Right lobe of liver (tissue), 4 donors: ENCODE results near the gene PRG2.

Experiments
- POLR2A ChIP-seq: fragments of 450-650 bp; IDR thresholded peaks from one replicate; pipeline ENCODE4 v1.6.1; 2017; ENCODE audit warnings: antibody characterized with exemption, mild to moderate bottlenecking
- TF ChIP-seq, protein P1 (sequence below), 4 donors: fragments of 200-600 bp in 3 of 4; fragments of 450-650 bp in 1 of 4; IDR thresholded peaks; one replicate each; pipeline versions ENCODE4 v1.5.1 to v1.8.0; 2016 to 2022; ENCODE audit warnings: antibody characterized with exemption in 4 of 4, mild to moderate bottlenecking in 2 of 4
- donor health status: DM: no; HTN: no; CAD: no.
- donor health status: DM: no; HTN: no; CAD: no.
- donor health status: DM: no; HTN: yes; CAD: no.

DNA sequence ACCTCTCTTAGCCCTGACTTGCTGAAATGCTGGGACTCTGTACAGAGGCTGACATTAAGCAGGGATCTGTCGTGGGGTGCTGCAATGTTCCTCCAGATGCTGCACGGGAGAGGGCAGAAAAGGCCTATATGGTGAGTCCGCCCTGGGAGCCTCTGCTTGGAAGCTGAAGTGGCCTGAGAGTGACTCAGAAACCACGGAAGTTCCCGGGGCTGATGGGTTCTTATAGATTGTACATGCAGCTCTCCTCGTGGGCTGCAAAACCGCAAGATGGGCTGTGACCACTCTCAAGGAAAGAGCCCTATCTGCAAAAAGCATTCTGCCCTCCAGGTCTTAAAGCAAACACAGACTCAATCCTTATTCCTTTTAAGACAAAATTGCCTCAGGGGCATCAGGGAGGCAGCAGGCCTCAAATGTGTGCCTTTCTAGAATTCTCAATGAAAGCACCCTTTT is 42.3 kb upstream of the PRG2 start:
- TF ChIP-seq, protein P1, sequence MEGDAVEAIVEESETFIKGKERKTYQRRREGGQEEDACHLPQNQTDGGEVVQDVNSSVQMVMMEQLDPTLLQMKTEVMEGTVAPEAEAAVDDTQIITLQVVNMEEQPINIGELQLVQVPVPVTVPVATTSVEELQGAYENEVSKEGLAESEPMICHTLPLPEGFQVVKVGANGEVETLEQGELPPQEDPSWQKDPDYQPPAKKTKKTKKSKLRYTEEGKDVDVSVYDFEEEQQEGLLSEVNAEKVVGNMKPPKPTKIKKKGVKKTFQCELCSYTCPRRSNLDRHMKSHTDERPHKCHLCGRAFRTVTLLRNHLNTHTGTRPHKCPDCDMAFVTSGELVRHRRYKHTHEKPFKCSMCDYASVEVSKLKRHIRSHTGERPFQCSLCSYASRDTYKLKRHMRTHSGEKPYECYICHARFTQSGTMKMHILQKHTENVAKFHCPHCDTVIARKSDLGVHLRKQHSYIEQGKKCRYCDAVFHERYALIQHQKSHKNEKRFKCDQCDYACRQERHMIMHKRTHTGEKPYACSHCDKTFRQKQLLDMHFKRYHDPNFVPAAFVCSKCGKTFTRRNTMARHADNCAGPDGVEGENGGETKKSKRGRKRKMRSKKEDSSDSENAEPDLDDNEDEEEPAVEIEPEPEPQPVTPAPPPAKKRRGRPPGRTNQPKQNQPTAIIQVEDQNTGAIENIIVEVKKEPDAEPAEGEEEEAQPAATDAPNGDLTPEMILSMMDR (IDR thresholded peaks at IDR 0.05) = no peak
- no peak for TF ChIP-seq POLR2A
